HFF-Myc (cell line): ENCODE results near the gene COX8C.
"Not testable (repeated sequence)": the region's sequence is repeated elsewhere in the genome, so short reads cannot be mapped to it uniquely, and the experiment has no call there.

Source experiments
- DNase-seq: peaks from one replicate; pipeline ENCODE4 v3.0.0-alpha.2; 2011; ENCODE audit warnings: low read depth; ENCODE audit errors: extremely low read depth
- H3K4me3 ChIP-seq: replicated peaks from 2 replicates; pipeline ENCODE4 v1.5.1; 2011; ENCODE audit warnings: low read depth, mild to moderate bottlenecking, control low read depth, low read length
- CTCF ChIP-seq: IDR thresholded peaks from 2 replicates; pipeline ENCODE4 v1.5.1; 2012; ENCODE audit warnings: mild to moderate bottlenecking, low read depth, low read length, control low read depth; ENCODE audit errors: missing control alignments

Gene COX8C

DNA sequence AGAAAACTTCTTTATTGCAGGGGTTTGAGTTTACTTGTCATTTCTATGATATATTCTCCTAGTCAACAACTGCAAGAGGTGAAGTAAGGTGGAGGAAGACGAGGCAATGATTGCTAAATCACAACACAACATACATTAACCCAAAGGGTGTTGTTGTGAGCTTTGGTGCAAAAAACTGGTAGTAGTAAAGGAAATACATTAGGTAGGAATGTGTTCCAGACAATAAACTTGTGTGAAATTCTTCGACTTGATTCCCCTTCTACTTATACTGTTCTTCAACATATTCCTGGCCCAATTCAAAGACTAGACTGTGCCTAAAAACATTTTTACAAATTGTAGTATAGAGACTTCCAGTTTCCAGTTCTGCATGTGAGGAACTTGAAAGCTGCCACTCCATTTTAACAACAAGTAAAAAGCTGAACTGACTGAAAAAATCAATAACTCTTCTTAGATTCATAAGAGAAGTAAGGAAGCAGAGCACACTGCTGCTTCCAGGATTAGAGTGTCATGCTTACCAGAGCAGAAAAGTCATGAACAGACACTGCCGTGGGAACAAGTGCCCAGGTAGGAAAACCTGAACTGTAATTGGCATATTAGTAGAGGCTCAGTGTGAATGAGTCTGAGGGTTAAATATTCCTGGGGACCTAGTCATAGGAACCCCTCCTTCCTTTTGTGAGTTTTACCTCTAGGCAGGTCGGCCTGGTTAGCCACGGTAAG lies 22.2 kb downstream of the COX8C start:
- DNase-seq, result no peak
- no peak overlapping the region for H3K4me3 ChIP-seq
- no peak for TF ChIP-seq CTCF

DNA sequence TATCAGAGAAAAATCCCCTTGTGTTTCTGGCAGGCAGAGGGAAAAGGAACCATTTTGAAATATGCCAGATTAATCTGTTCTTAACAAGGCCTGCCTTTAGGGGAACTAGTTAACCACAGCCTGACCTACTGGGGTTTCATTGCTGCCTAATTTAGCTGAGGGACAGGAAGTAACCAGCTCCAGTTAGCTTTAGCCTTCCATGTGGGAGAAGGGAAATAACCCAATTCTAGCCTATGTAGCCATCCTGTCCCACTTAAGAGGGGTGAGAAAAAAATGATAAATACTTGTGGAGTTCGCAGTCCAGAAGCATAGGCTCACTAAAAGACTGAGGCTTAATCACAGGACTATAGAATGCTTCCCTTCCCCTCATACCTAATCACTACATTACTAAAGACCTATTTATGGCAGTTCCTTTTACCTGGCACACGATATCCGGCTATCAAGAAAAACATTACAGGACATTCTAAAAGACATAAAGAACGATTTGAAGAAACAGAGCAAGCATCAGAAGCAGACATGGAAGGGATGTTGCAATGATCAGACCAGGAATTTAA lies 22.8 kb downstream of the COX8C start:
- no peak for TF ChIP-seq CTCF
- no peak overlapping the region for H3K4me3 ChIP-seq
- DNase-seq, result no peak

- no peak for TF ChIP-seq CTCF
- H3K4me3 ChIP-seq, result no peak overlapping the region
These were observed 28.7 kb downstream of the COX8C start for GRCh38 chr14:93375673-93376156.

DNA sequence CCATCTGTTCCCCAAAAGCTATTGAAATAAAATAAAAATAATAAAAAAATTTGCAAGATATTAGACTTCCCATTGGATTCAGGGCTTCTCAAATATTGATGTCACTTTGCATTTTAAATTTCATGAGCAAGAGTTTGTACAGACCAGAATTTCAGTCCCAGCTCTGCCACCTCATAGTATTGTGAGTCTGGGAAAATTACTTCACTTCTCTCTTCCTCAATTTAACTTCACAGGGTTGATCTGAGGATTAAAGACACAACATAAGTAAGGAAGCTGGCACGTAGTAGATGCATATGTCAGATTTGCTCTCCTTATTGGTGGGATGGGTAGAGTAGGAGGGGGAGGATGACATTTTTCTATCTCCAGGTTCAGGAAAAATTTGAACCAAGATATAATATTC lies 32.8 kb downstream of the COX8C start:
- no peak overlapping the region for H3K4me3 ChIP-seq
- no peak for TF ChIP-seq CTCF
- DNase-seq, result no peak

More at GRCh38 chr14:93375673-93376156, 28.7 kb downstream of the COX8C start:
- DNase-seq, result no peak

DNA sequence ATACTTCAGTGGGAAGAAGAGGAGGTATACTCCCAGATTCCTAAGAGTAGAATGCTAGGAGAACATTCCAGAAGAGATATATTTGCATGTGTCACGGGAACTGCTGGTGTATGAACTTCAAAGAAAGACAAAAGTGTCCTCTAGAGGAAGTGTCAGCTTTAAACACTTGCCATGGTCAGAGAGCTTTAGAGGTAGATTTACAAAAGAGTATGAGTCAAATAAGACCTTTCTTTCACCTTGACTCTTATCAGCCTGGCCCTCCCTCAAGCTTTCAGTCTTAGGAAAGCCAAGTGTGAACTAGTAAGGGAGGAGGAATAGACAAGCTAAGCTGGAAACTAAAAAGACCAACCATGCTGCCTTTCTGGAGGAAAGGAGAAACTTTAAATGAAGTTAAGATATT lies 34.7 kb downstream of the COX8C start:
- no peak for DNase-seq
- TF ChIP-seq CTCF, result no peak
- no peak overlapping the region for H3K4me3 ChIP-seq

DNA sequence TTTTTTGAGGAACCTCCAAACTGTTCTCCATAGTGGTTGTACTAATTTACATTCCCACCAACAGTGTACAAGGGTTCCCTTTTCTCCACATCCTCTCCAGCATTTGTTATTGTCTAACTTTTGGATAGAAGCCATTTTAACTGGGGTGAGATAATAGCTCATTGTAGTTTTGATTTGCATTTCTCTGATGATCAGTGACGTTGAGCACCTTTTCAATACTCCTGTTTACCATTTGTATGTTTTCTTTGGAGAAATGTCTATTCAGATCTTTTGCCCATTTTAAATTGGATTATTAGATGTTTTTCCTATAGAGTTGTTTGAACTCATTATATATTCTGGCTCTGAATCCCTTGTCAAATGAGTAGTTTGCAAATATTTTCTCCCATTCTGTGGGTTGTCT lies 37.3 kb downstream of the COX8C start:
- H3K4me3 ChIP-seq, DNase-seq: not testable (repeated sequence)

GRCh38 chr14:93395231-93395630 lies 48.2 kb downstream of the COX8C start:
- DNase-seq, result no peak
- no peak overlapping the region for H3K4me3 ChIP-seq
- TF ChIP-seq CTCF, result no peak
